ENCODE results near the gene VAV2. TPM values are rescaled to one million over a fixed set of nuclear protein-coding genes. Genes with fewer than 3 reads are reported as not detected.

Gene VAV2
- total and polyA plus RNA-seq, 2 of the 4 experiments (the other 2 are of a cell fraction) = 10.8 to 13.4 TPM

- ATAC-seq (ENCODE audit: low read depth) (no peak), DNase-seq (no peak)
- Histone ChIP-seq H3K4ac (ENCODE audit: low read depth, low read length) (no peak overlapping the region), H2BK120ac (ENCODE audit: low read depth, low read length) (no peak overlapping the region), H3K56ac (ENCODE audit: extremely low read depth, insufficient read depth, low read length) (no peak overlapping the region), H4K20me1 (ENCODE audit: insufficient read depth, low read length) (peaks cover 73% of the 10 kb centered on the region), H3K14ac (replicated peaks; ENCODE audit: low read depth, low read length) (no peak overlapping the region), H2AK5ac (ENCODE audit: low read depth, low read length) (no peak overlapping the region), H4K5ac (ENCODE audit: low read depth, low read length) (no peak overlapping the region), H3K79me1 (ENCODE audit: low read depth in 1 of 2, low read length in 2 of 2) (peaks cover 27 to 79% of the 10 kb centered on the region in 2 experiments), H3K9me3 (ENCODE audit: control insufficient read depth, insufficient read depth, low read length) (no peaks in the 10 kb centered on the region), H4K8ac (ENCODE audit: low read depth in 2 of 2, low read length in 2 of 2) (no peak overlapping the region), H2AFZ (replicated peaks; ENCODE audit: low read length, poor library complexity) (no peak overlapping the region), H3K4me1 (ENCODE audit: control insufficient read depth, insufficient read depth, low read length) (peaks cover 12% of the 10 kb centered on the region), H3K4me2 (ENCODE audit: low read depth, low read length) (no peak overlapping the region), H4K91ac (ENCODE audit: insufficient read depth, low read depth, low read length) (no peak overlapping the region), H2BK5ac (ENCODE audit: low read depth, low read length, poor library complexity, severe bottlenecking) (no peak overlapping the region), H2BK15ac (ENCODE audit: low read depth, low read length) (no peak overlapping the region), H3K18ac (ENCODE audit: low read depth, low read length) (no peak overlapping the region), H3K9me1 (ENCODE audit: insufficient read depth, low read length) (peaks cover 22% of the 10 kb centered on the region), H3K36me3 (ENCODE audit: control insufficient read depth, insufficient read depth, low read length) (peaks cover 12% of the 10 kb centered on the region), H3K27me3 (ENCODE audit: control insufficient read depth, insufficient read depth, low read length) (no peaks in the 10 kb centered on the region), H2BK20ac (ENCODE audit: low read depth, low read length) (no peak overlapping the region), H3K9ac (ENCODE audit: low read depth, low read length) (no peak overlapping the region), H2AK9ac (replicated peaks; ENCODE audit: low read depth, low read length, poor library complexity) (peak overlapping the region; percentile 13), H3K27ac (ENCODE audit: insufficient read depth, low read length) (no peak overlapping the region), H3K23ac (ENCODE audit: low read depth, low read length) (no peak overlapping the region), H3K4me3 (ENCODE audit: insufficient read depth, low read depth, low read length) (no peak overlapping the region)
- BruUV-seq (replicated peaks) = no TSS peak
- ChIA-PET POLR2A (ENCODE audit: unreplicated experiment) (no interaction called here), CTCF (no interaction called here)
- intact Hi-C loops (cut with micrococcal nuclease) (no loop called here), dilution Hi-C loops (cut with HindIII; ENCODE audit: low sequenced_read_pairs, unreplicated experiment) (no loop called here), in situ Hi-C loops (cut with MboI; ENCODE audit: low sequenced_read_pairs) (no loop called here)
- TF ChIP-seq BHLHE40 (IDR thresholded peaks at IDR 0.05; ENCODE audit: low read depth, low read length) = no peak
- 80% methylated on average over 1 of the region's 12 CpGs; no CpG with 5 or more reads in 1 of the 2 experiments for WGBS, 2 experiments (ENCODE audit: extremely low coverage in 2 of 2, insufficient read length in 1 of 2)
Measured at GRCh38 chr9:133939845-133940244, 52.3 kb downstream of the VAV2 start.
